MG63 (cell line): ENCODE results near the gene GRB14. TPM values are rescaled to one million over a fixed set of nuclear protein-coding genes. Genes with fewer than 3 reads are reported as not detected.
"Not testable (repeated sequence)": the region's sequence is repeated elsewhere in the genome, so short reads cannot be mapped to it uniquely, and the experiment has no call there.

ENCODE experiments used
- DNase-seq: peaks from one replicate; pipeline ENCODE4 v3.0.0-alpha.2; 2020
- H3K27me3 ChIP-seq: fragments of 250-450 bp; sonication (Bioruptor Pico); 2 replicates; pipeline ENCODE4 v1.5.1; 2020; ENCODE audit warnings: mild to moderate bottlenecking, moderate library complexity
- H3K36me3 ChIP-seq: fragments of 250-450 bp; sonication (Bioruptor Pico); 2 replicates; pipeline ENCODE4 v1.5.1; 2020; ENCODE audit warnings: mild to moderate bottlenecking, moderate library complexity
- H3K4me3 ChIP-seq: fragments of 250-450 bp; sonication (Bioruptor Pico); 2 replicates; pipeline ENCODE4 v1.5.1; 2020; ENCODE audit warnings: mild to moderate bottlenecking, moderate library complexity
- H3K9me3 ChIP-seq: fragments of 250-450 bp; sonication (Bioruptor Pico); 2 replicates; pipeline ENCODE4 v1.5.1; 2020; ENCODE audit warnings: mild to moderate bottlenecking, moderate library complexity
- total RNA-seq: library from RNA; depleted of rRNA; stranded (reverse); fragments of >200 nt; shearing (Covaris generic); gene quantifications from 2 replicates; pipeline ENCODE4 v1.2.3, GENCODE V29; 2014; ENCODE audit warnings: low replicate concordance; rRNA removed

Gene GRB14
- total RNA-seq, 1 experiment from 2014 or later = 1.1 TPM

DNA sequence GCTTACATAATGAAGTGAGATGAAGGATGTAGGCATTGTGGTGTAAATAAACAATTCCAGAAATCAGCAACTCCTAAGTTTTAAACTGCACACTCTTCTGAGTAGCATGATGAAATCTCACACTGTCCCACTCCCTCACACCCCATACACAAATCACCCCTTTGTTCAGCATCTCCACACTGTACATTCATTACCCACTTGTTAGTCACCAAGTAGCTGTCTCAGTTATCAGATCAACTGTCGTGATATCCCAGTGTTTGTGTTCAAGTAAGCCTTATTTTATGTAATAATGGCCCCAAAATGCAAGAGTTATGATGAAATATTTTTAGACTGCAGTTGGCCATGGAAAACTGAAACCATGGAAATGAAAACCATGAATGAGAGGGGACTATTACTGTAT is 135.7 kb downstream of the GRB14 start:
- Histone ChIP-seq H3K9me3 (no peaks in the 10 kb centered on the region), H3K27me3 (no peaks in the 10 kb centered on the region), H3K4me3 (no peak overlapping the region), H3K36me3 (no peaks in the 10 kb centered on the region)
- DNase-seq = no peak

DNA sequence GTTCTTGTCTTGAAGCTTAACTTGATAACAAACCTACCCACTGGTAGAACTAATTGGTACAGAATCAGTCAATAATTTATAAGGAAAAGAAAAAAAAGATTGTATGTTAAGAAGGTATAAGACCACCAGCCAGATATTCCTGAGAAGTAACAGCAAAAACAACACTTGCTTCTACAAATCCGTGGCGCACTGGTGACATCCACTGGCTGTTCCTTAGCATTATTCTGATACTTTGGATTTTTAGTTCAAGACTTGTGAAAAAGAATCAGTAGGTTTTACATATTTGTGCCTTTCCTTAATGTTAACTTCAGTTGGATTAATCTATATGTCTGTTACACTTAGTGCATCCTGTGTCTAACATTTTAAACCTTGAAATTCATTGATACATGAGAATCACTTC is 141.8 kb downstream of the GRB14 start:
- H3K4me3 ChIP-seq = no peak overlapping the region
- no peaks in the 10 kb centered on the region for H3K27me3 ChIP-seq
- peak; percentile 10 for DNase-seq
- H3K36me3 ChIP-seq = no peaks in the 10 kb centered on the region
- H3K9me3 ChIP-seq = no peaks in the 10 kb centered on the region

DNA sequence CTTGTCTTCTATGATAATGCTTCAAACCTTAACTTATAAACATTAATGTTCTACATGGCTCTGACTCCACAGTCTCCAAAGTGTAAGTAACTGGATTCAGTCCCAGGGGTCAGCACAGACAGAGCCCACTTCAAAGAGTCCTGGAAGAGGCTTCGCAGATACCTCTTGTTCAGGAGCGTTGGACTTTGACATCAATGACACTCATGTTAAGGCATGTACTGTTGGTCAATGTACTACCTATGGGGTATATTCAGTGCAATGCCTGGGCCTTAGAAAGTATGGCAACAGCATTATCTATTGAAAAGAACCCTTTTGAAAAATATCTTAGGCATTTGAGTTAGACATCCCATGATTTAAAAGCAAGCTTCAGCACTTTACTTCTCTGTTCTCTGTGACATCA is 143.1 kb downstream of the GRB14 start:
- H3K36me3 ChIP-seq = no peaks in the 10 kb centered on the region
- no peaks in the 10 kb centered on the region for H3K9me3 ChIP-seq
- DNase-seq = no peak
- no peaks in the 10 kb centered on the region for H3K27me3 ChIP-seq
- no peak overlapping the region for H3K4me3 ChIP-seq

DNA sequence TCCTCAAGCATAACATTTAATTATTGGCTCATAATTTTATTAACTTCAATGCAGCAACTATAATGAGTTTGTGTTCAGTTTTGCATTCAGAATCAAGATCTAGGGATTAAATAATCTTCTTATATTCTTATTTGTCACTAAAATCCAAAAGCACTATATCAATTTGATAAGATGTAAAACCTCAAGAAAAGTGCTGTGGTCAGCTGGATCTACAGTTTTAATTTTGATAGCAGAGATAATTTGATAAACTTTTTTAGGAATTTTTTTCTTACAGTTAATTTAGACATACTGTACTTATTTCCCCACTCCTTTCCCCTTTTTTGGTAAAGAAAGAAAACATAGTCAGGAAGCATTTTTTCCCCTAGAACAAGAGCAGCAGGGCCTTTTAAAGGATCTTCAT is 146.4 kb downstream of the GRB14 start:
- Histone ChIP-seq H3K36me3 (no peaks in the 10 kb centered on the region), H3K4me3 (no peak overlapping the region), H3K9me3 (no peaks in the 10 kb centered on the region), H3K27me3 (no peaks in the 10 kb centered on the region; the same call in 1 of the 2 replicates)
- no peak for DNase-seq

DNA sequence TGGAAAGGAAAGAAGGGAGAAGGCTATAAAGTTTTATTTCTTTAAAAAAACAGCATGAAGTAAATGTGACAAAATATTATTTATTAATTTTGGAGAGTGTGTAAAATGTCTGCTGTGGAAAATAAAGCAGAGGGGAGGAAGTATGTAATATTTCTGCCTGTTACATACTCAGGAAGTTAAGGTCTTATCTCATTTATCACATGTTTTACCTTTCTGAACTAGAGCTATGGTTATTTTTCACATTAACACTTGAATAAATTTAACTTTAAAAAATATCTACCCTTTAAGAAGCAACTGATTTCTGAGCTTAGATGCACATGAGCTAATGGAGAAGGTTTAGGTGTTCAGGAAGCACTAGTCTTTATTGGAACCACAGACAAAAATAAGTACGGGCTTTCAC is 148.3 kb downstream of the GRB14 start:
- DNase-seq = no peak
- no peak overlapping the region for H3K4me3 ChIP-seq
- no peaks in the 10 kb centered on the region for H3K36me3 ChIP-seq
- no peaks in the 10 kb centered on the region for H3K9me3 ChIP-seq
- H3K27me3 ChIP-seq = no peaks in the 10 kb centered on the region; the same call in 1 of the 2 replicates

DNA sequence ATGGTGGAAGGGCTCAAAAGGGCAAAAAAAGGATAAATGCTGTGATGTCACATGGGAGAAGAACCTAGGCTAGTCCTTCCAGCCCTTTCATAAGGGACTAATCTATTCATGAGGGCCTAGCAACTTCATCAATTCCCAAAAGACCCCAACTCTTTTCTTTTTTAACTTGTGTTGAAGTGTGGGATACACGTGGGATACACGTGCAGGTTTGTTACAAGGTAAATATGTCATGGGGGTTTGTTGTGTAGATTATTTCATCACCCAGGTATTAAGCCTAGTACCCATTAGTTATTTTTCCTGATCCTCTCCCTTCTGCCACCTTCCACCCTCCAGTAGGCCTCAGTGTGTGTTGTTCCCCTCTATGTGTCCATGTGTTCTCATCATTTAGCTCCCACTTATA is 156.2 kb downstream of the GRB14 start:
- not testable (repeated sequence) for DNase-seq, H3K36me3 ChIP-seq, H3K9me3 ChIP-seq, H3K27me3 ChIP-seq, H3K4me3 ChIP-seq

DNA sequence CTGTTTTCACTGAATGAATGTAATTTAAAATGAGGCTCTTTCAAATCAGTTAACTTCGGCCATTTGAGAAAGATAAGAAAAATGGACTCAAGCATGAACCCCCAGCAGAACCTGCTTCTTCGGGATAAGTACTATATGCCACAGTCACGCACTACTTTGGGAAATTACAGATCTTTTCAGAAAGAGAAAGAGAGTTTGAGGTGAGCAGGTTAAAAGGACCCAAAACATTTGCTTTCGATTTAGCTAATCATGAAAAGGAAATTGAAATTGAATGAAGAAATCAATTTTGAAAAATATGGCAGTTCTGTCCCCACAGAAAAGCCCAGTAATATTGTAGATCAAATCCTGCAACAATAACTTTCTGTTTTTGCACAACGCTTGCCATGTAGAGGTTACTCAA is 156.9 kb downstream of the GRB14 start:
- no peak overlapping the region for H3K4me3 ChIP-seq
- H3K36me3 ChIP-seq = no peaks in the 10 kb centered on the region
- DNase-seq = no peak
- no peaks in the 10 kb centered on the region for H3K9me3 ChIP-seq
- H3K27me3 ChIP-seq = no peaks in the 10 kb centered on the region

DNA sequence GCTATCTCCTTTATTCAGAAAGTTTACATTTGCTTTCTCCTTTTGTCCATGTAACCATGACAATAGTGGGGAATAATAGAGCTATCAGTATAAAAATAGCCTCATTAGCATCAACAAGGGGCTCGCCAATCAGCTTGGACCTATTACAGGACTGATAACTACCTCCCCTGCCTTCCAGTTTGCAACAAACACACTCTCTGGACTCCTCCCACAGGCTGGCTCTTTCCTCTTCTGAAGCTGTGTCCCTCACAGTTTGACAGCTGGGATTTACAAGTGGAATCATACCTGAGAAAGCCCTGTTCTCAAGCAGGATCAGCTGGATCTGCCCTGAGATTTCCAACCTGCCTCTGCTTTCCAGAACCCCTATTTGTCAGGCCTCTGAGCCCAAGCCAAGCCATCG is 162.5 kb downstream of the GRB14 start:
- no peak for DNase-seq
- H3K36me3 ChIP-seq = no peaks in the 10 kb centered on the region
- H3K27me3 ChIP-seq = no peaks in the 10 kb centered on the region
- H3K4me3 ChIP-seq = no peak overlapping the region
- H3K9me3 ChIP-seq = no peaks in the 10 kb centered on the region

DNA sequence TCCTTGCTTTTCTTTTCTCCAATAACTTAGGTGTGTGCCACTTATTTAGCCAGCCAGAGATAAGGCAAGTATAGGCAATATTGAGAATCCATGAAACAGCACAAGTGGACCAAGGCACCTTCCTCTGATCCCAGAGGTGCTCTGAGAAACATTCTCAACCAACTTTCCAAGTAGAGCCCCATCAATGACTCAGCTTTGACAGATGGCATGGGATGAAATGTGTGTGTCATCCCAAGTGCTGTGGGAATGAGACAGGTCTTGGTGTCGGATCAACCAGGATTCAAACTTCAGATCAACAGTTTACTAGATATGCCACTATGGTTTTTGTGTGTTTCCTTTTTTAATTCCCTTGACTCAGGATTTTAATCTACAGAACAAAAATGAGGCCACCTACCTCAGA is 164.0 kb downstream of the GRB14 start:
- H3K36me3 ChIP-seq = no peaks in the 10 kb centered on the region
- no peaks in the 10 kb centered on the region for H3K27me3 ChIP-seq
- DNase-seq = no peak
- H3K9me3 ChIP-seq = no peaks in the 10 kb centered on the region
- no peak overlapping the region for H3K4me3 ChIP-seq

DNA sequence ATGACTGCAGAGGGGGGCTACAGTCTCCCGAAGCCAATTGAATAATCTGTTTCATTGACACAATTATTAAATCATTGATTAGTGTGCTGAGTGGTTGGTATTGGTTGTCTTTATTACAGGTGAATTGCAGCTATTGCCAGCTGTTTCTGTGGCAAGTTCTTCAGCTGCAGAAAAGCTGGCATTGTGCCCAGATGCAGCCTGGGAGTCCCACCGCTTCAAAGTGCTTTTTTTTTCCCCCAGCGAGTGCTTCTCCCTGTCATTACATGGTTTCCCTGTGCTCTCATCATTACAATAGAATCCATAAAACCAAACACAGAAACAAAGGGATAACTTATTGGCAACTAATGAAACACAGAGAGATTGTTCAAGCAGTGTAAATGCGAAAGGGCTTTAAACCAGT is 164.7 kb downstream of the GRB14 start:
- Histone ChIP-seq H3K9me3 (no peaks in the 10 kb centered on the region), H3K4me3 (no peak overlapping the region), H3K27me3 (no peaks in the 10 kb centered on the region), H3K36me3 (no peaks in the 10 kb centered on the region)
- no peak for DNase-seq

DNA sequence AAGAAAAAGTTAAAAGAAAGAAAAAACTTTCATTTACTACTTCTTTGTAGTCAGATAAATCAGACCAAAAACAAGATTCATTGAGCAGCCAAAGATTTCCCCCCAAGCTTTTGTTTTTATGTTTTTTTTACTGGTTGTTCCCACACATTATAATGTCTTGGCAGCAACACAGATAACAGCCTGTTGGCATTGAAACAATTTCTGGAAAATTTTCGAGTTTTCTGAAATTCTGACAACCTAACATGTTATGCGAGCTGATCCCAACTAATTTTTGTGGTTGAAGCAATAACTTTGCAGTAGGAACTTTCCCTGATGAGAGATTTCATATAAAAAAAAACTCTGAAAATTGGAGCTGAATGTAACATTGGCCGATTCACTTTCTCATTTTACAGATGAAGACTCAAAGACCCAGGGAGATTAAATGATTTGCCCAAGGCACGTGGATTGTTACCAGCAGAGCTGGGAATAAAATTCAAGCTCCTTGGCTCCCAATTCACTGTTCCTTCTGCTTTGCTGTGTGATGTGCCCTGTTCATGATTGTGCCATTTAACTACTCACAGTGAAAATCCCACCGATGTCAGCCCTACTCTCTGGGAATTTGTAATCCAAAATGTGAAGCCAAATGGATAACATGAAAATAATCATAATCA is 167.5 kb downstream of the GRB14 start:
- no peaks in the 10 kb centered on the region for H3K27me3 ChIP-seq
- H3K36me3 ChIP-seq = no peaks in the 10 kb centered on the region
- H3K9me3 ChIP-seq = no peaks in the 10 kb centered on the region
- no peak overlapping the region for H3K4me3 ChIP-seq
- no peak for DNase-seq

DNA sequence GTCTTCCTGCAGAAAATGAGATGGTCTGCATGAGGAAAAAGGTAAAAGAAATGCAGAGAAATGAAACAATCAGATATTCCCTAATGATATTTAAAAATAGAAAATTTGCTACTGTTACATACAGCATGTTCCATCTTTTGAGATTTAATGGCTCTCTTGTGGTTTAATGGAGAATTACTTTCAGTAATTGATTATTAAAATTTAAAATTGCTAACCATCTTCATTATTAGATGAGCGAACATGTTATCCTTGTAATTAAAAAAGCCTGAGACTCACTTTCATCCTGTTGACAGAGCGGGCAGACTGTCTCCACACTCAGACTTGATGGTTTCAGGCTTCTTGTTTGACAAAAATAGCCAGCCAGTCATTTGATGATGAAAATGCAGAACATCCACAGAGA is 171.0 kb downstream of the GRB14 start:
- no peaks in the 10 kb centered on the region for H3K27me3 ChIP-seq
- no peak for DNase-seq
- no peak overlapping the region for H3K4me3 ChIP-seq
- H3K9me3 ChIP-seq = no peaks in the 10 kb centered on the region
- H3K36me3 ChIP-seq = no peaks in the 10 kb centered on the region

DNA sequence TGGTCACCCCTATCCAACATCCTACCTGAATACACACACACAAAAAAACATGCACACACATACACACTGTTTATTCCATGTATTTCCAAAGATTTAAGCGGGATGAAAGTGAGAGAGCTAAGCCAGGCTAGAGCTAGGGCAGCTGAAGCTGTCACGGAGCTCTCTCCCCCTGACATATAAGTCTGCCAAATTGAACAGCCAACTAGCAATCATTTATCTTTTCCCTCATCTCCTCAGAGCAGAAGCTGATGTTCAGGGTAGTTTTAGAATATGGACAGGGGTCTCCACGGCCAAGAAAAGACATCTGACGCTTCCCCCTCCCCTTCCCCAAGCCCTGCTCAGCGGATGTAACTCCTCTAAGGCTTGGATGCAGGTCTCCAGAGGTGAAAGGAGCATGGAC is 171.6 kb downstream of the GRB14 start:
- Histone ChIP-seq H3K9me3 (no peaks in the 10 kb centered on the region), H3K4me3 (no peak overlapping the region)

DNA sequence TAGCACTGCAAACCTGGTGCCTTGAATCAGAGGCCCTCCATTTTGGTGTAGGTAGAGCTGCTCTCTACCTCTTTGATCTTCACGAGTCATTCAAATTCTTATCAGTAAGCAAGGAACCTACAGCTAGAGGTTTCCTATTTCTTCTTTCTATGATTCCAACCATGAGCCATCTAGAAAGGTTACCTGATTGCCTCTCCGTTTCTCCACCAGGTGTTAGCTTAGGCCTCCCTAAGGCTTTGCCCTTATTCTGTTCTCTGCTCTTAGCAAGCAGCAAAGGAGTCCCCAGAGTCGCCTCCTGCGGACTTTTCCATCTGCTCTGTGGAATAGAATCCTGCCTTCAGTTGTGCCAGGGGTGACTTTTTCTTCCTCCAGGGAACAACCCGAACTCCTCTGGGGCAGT is 173.6 kb downstream of the GRB14 start:
- no peaks in the 10 kb centered on the region for H3K9me3 ChIP-seq
- H3K4me3 ChIP-seq = no peak overlapping the region
- no peaks in the 10 kb centered on the region for H3K27me3 ChIP-seq
- H3K36me3 ChIP-seq = no peaks in the 10 kb centered on the region
- no peak for DNase-seq

More for the DNA sequence above, 171.6 kb downstream of the GRB14 start:
- Histone ChIP-seq H3K27me3 (no peaks in the 10 kb centered on the region), H3K36me3 (no peaks in the 10 kb centered on the region)
- DNase-seq = no peak

Other genes with a start within 250 kb of the GRB14 start
- 0.89 and 21.0 TPM in 2 replicates for gene COBLL1, start 220.3 kb upstream of the GRB14 start, total RNA-seq